Liver (tissue), 3 donors: ENCODE measurements around the gene HMOX2.

Source experiments
- CTCF ChIP-seq: fragments of 150-350 bp; IDR thresholded peaks from 2 replicates; pipeline ENCODE4 v1.5.1; 2017; ENCODE audit warnings: improper control_type of control experiment, low read depth, low read length; ENCODE audit not compliant: missing input control
- NR2F2 ChIP-seq: IDR thresholded peaks from 2 replicates; pipeline ENCODE4 v1.6.1; 2016; ENCODE audit warnings: antibody characterized with exemption
- donor health status: healthy.
- donor health status: healthy.

- TF ChIP-seq CTCF (no peak), NR2F2 (no peak)
Observed at GRCh38 chr16:4454623-4455022, 21.6 kb upstream of the HMOX2 start.
